ENCODE data around the gene KIF16B. TPM values are rescaled to one million over a fixed set of nuclear protein-coding genes. Genes with fewer than 3 reads are reported as not detected.

Gene KIF16B
- total and polyA plus RNA-seq, 2 of the 8 experiments (the other 6 are each of a cell fraction or from before 2014, with no cell fraction given), result 3.0 to 9.2 TPM

DNA sequence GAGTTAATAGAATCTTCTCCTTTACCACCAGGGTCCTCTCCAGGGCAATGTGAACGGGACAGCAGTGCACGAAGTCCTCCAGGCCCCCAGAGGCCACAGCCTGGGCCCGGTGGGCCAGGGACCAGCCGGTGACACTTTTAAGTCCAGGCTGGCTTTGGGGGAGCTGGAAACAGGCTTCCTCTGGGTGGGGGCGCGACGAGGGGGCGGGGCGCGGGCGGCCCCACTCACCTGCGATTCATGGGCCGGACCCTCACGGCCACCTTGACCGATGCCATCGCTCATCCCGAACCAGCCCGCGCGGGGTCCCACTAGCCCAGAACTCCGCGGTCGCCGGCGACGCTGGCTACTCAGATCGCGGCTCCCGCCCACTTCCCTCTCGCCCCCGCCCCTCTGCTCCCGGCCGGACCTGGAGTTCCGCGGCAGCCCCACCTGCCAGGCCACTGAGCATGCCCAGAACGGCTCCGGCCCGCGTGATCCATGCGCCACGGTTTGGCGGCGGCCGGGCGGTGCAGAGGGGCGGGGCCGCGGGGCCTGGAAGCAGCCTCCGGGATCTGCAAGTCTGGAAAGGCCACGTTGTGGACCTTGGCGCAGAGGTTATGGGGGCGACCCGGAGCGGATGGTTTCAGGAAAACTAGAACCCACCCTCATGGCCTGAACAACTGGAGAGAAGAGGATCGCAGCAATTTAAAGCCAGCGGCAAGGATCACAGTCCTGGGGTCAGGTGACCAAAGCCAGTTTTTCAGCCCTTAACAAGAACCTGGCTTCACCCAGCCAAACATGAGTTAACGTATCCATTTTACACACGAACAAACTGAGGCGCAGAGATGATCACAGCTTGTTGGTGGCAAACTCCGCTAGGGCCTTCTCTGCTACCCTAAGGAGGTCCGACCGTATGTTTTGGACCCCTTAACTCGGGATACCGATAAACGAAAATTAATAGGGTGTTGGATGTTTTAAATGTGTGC is at the start of gene KIF16B (continued):
- TF ChIP-seq CHD7 (IDR thresholded peaks at IDR 0.05; ENCODE audit: insufficient replicate concordance, low read length) (no peak), KDM4A (IDR thresholded peaks at IDR 0.05; ENCODE audit: low read depth, low read length, severe bottlenecking) (peak; percentile 74), TBP (IDR thresholded peaks at IDR 0.05; ENCODE audit: low read depth, low read length) (peak; percentile 27; the same call in 1 of the 2 replicates), SIX5 (IDR thresholded peaks at IDR 0.05; ENCODE audit: low read depth, low read length) (no peak), GTF2F1 (IDR thresholded peaks at IDR 0.05; ENCODE audit: borderline replicate concordance, low read depth, low read length) (no peak), BRCA1 (IDR thresholded peaks at IDR 0.05; ENCODE audit: low read depth, low read length) (no peak), HDAC2 (IDR thresholded peaks at IDR 0.05; ENCODE audit: borderline replicate concordance in 1 of 2, low read depth in 2 of 2, low read length in 2 of 2) (peak in 1 of 2 experiments; percentile 91; a peak in 1 of 4 replicates)
- TF ChIP-seq, protein P1, sequence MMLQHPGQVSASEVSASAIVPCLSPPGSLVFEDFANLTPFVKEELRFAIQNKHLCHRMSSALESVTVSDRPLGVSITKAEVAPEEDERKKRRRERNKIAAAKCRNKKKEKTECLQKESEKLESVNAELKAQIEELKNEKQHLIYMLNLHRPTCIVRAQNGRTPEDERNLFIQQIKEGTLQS (IDR thresholded peaks at IDR 0.05; ENCODE audit: insufficient read depth, low read depth, low read length), result 0 out of 2 replicates have a peak, but pooled peaks have one; percentile 9

Measured in H1 (cell line).